Posterior cingulate gyrus (tissue), 11 donors: ENCODE results near the gene CPT1B.
"Not testable (repeated sequence)": the region's sequence is repeated elsewhere in the genome, so short reads cannot be mapped to it uniquely, and the experiment has no call there.

ENCODE experiments used
- DNase-seq, 10 donors: peaks; one replicate each; pipeline versions ENCODE4 v3.0.0 to v3.0.0-alpha.2; 2020 to 2021; ENCODE audit warnings: mixed read lengths in 3 of 10
- intact Hi-C: fragments of 100-400 bp; cut with DNase I; formaldehyde crosslinking; loops from one replicate; pipeline ENCODE4 v1.15.1; 2023

The CPT1B gene

GRCh38 chr22:50610581-50610980 is 32.4 kb upstream of the CPT1B start:
- intact Hi-C loops, result no loop called here
- DNase-seq, result peak in 3 of 10 donors; percentile 53 to 72 (median 67)

GRCh38 chr22:50610041-50610451 is 31.8 kb upstream of the CPT1B start:
- peak in 3 of 10 donors; percentile 55 to 71 (median 57) for DNase-seq
- intact Hi-C loops, result no loop called here

DNA sequence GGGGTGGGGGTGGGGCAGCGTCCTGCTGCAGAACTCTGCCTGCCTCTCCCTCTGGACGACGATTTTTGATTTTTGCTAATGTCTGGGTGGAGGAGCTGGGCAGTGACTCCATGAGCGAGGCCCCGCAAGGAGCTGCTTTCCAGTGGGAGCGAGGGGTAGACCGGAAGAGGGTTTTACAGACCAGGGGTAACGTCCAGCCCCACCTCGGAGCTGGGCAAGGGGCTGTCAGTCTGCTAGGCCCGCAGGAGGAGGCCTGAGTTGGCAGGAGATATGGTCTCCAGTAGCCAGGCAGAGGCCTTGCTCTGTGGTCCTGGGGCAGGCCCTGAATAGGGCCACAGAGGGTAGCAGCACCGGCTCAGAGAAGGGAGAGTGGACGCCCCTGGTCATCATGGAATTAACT is 31.4 kb upstream of the CPT1B start:
- DNase-seq, result peak in 2 of 10 donors; percentile 35 to 76
- intact Hi-C loops, result no loop called here

DNA sequence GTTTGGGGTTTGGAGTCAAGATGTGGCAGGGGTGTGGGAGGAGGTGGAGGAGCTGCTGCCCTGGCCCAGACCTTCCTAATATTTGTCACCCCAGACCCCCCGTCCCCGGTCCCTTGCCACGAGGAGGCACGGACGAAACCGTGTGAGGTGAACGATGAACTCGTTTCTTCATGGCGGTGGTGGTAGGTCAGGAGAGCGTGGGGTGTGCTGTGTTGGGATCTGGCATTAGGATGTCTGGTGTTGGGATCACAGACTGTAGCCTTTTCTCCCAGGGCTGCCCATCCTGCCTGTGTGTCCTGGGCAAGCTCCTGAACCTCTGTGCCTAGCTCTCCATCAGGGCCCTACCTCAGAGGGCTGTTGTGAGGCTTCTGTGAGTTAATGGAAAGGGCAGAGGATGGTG is 30.8 kb upstream of the CPT1B start:
- intact Hi-C loops, result no loop called here
- DNase-seq, result peak in 2 of 10 donors; percentile 13 to 24

GRCh38 chr22:50608058-50608840 is 30.0 kb upstream of the CPT1B start:
- DNase-seq, result peak in 3 of 10 donors; percentile 6 to 67 (median 36)
- intact Hi-C loops, result not testable (repeated sequence)

DNA sequence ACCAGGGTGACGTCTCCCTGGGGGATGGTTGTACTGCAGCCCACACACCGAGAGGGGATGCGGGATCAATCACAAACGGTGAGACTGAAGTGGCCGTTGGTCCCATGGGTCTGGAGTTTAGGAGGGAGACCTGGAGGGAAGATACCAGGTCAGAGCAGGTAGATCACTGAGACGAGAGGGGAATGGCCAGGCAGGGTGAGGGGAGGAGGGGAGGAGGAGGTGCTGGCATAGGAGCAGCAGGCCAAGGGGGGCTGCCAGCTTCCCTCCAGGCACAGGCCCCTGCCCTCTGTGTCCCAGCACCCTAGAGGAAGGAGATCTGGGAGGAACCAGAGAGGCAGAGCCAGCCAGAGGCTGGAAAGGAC is 29.4 kb upstream of the CPT1B start:
- peak in 3 of 10 donors; percentile 28 to 63 (median 41) for DNase-seq
- intact Hi-C loops, result no loop called here

DNA sequence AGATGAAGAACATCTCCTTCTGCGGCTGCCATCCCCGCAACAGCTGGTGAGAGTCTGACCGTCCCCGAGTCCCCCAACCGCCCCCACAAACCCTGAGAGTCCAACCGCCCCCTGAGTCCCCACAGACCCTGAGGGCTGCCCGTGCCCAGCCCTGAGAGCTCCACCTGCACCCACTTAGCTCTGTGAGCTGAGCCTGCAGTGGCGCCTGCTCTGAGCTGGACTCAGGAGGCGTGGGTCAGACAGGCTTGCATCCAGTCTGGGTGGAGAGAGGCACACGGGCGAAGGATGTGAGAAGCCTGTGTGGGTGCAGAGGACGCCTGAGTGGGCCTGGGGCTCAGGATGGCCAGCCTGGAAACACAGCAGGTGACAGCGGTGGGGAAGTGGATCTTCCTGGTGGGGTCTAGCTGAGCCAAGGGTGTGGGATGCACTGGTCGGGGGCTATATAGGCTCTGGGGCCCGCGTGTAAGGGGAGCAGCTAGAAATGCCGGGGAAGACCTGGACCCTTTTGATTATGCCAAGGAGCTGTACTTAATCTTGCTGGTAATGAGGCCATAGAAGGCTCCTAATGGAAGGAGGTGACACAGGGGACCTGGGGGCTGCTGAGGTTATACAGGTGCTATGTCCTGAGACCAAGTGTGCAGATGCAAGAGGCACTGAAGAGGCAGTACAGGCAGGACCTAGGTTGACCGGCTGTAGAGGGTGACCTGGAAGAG is 28.9 kb upstream of the CPT1B start:
- intact Hi-C loops, result no loop called here

DNA sequence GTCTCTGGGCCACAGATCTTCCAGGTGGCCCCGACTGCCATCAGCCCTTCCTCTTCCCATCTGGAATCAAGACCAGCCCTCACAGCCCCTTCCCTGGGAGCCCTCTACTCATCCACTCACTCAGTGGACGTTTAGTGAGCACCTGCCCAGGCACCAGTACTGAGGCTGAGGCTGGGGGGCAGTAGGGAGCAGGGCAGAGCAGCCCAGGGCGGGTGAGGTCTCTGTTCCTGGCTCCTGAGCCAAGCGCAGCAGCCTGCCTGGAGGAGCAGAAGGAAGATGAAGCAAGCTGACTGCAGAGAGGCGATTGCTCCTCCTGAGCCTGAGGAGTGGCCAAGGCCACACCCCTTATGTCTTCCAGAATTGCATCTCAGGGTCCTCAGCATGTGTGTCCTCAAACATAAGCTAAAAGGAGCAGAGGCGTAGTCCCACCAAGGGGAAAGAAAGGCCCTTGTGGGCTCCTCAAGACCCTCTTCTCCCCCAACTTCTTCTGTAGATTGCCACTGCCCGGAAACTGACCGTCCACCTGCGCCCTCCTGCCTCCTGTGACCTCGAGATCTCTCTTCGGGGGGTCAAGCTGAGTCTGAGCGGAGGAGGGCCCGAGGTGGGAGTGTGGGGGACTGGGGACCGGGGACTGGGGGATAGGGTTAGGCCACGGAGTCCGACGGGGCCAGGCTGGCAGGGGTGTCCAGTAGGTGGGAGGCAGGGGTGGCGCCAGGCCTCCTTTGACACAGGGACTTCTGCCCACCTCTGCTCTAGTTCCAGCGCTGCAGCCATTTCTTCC is 28.1 kb upstream of the CPT1B start:
- DNase-seq, result peak in 3 of 10 donors; percentile 40 to 85 (median 67)
- intact Hi-C loops, result no loop called here

More for the DNA sequence above, 28.9 kb upstream of the CPT1B start:
- peak in 3 of 10 donors; percentile 69 to 81 (median 75) for DNase-seq

GRCh38 chr22:50605613-50606074 is 27.4 kb upstream of the CPT1B start:
- intact Hi-C loops, result no loop called here
- DNase-seq, result peak in 2 of 10 donors; percentile 26 to 64

DNA sequence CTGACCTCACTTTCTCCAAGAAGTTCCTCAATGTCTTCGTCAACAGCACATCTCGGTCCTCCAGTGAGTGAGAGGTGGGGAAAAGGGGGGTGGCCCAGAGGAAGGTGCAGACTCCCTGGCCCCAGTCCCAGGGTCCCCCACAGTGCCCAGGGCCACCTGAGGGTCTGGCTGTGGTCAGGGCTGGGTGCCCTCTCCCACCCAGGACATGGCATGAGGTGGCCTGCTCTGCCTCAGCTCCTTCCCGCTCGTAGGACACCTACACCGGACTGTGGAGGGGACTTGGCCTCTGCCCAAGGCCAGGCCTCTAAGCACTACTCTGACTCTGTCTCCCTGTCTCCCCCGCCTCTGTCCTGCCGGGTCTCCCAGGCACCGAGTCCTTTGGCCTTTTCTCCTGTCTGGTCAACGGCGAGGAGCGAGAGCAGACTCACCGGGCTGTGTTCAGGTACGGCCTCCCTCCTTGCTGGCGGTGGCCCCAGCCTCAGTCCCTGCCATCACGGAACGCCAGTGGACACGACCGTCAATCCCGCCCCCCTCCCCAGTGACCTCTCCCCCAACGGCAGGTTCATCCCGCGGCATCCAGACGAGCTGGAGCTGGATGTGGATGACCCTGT is 26.9 kb upstream of the CPT1B start:
- peak in 3 of 10 donors; percentile 41 to 80 (median 72) for DNase-seq
- intact Hi-C loops, result no loop called here

- intact Hi-C loops, result no loop called here
- peak in 2 of 10 donors; percentile 37 to 84 for DNase-seq
Observed at GRCh38 chr22:50604256-50605001, 26.2 kb upstream of the CPT1B start.

DNA sequence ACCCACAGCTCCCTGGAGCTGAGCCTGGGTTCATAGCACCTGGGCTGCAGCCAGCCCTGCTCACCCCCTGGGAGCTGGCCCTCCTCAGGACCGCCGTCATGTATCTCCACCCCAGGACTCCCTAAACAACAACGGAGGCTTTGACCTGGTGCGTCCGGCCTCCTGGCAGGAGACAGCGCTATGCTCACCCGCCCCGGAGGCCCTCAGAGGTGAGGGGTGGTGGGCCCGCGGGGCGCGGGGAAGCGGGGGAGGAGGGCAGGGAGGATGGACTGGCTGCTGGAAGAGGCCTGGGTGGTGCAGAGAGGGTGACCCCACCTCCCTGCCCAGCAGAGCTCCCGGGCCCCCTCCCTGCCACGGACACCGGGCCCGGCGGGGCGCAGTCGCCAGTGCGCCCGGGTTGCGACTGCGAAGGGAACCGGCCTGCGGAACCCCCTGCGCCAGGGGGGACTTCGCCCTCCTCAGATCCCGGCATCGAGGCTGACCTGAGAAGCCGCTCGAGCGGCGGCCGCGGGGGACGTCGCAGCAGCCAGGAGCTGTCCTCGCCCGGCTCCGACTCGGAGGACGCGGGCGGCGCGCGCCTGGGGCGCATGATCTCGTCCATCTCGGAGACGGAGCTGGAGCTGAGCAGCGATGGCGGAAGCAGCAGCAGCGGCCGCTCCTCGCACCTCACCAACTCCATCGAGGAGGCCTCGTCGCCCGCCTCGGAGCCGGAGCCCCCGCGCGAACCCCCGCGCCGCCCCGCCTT is 25.5 kb upstream of the CPT1B start:
- intact Hi-C loops, result no loop called here
- DNase-seq, result peak in 3 of 10 donors; percentile 68 to 77 (median 73)

DNA sequence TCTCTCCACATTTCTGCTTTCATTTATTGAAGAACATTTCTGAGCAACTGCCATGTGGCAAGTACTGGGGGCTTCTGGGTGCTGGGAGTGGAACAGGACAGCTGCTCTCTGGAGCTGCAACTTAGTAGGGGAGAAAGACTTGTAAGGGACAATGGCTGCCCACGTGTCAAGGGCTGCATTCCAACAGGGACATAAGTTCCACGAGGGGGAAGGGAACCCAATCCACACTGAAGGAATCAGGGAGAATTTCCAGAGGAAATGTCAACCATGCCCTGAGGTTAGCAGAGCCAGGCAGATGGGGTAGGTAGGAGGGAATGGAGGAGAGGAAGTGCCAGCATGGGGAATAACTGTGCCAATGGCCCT is 24.1 kb upstream of the CPT1B start:
- intact Hi-C loops, result no loop called here
- DNase-seq, result peak in 3 of 10 donors; percentile 55 to 62 (median 61)

DNA sequence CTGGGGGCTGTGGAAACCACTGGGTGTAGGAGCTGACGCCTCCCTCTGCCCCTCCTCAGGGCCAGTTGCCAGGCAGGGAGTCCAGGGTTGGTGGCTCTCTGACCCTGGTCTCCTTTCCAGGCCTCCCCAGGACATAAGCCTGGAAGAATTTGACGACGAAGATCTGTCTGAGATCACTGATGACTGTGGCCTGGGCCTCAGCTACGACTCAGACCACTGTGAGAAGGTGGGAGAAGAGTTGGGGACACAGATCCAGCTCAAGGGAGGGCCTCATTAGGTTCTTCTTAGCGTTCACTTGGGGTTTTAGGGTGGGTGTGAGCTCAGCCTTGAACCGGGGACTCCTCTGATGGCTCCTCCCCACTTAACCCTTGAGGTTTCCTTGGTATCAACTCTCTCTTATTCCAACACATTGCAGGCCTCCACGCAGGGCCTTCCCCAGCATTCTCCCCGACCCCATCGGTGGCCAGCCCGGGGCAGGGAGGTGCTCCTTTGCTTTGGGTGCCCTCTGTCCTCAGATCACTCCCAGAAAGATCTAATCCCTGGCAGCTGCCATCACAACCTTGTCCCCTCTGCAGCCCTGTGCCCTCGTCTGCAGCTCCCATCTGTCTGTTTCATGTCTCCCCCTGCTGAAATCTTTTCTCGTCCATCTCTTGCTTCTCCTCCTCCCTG is 23.6 kb upstream of the CPT1B start:
- DNase-seq, result peak in 3 of 10 donors; percentile 15 to 59 (median 56)

GRCh38 chr22:50600967-50601668 is 22.9 kb upstream of the CPT1B start:
- peak in 3 of 10 donors; percentile 76 to 83 (median 83) for DNase-seq
- intact Hi-C loops, result no loop called here

More for the DNA sequence above, 23.6 kb upstream of the CPT1B start:
- intact Hi-C loops, result no loop called here

DNA sequence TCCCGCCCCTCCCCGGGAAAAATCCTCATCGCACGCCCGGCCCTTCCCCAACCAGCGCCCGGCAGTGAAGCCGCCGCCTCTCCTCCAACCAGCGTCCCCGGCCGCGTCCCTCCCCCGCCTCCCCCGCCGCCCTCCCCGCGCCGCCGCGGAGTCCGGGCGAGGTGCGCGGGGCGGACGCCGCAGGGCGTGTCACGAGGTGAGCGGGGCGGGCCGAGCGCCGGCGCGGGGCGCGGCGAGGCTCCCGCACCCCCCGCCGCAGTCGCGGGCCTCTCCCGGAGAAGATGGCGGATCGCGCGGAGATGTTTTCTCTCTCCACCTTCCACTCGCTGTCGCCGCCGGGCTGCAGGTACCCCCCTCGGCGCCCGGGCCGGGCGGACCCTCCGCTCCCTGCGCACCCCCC is 22.3 kb upstream of the CPT1B start, which contains the start of gene MAPK8IP2:
MAPK8IP2 (plus strand) TSS at position 256 of the 400 bp plus-strand sequence; CDS start at position 282, 26 bp downstream.
- DNase-seq, result peak in 7 of 10 donors; percentile 39 to 93 (median 48)
- intact Hi-C loops, result no loop called here

DNA sequence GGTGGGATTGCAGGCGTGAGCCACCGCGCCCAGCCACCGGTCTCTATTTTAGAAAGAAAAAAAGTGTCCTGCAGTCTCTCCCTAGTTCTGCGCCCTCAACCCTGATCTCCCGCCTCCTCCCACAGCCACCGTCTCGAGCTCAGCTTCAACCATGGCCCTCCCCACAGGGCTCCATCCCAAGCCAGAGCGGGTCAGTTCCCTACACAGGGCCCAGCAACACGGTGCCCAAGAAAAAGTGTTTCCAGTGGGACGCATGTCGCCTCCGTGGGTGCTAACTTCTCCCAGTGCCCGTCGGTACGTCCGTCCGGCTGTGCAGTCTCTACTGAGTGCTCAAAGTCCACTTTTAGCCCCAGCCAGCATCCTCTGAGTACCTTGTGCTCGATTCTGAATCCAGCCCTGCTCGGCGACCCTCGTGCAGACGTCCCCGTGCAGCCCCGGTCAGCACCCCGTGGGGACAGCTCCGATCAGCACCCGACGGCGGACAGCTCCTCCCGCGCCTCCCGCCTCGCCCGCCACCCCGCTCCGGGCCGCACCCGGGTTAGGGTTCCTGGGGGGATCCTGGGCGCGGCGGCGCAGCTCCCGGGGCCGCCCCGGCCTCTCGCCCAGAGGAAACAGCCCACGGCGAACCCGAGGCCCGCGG is 21.7 kb upstream of the CPT1B start:
- peak in 6 of 10 donors; percentile 38 to 88 (median 72) for DNase-seq
- intact Hi-C loops, result no loop called here
